GOT3 (cell line): Measurements from ENCODE around the gene ACOT13.
A peak's percentile ranks its signal among the peaks of the same experiment; 100 is the strongest.
"Not testable (repeated sequence)": the region's sequence is repeated elsewhere in the genome, so short reads cannot be mapped to it uniquely, and the experiment has no call there.

Source experiments
- DNase-seq: peaks from one replicate; lab custom pipeline; 2025; ENCODE audit warnings: mixed read lengths; lab: John Stamatoyannopoulos, UW

The ACOT13 gene

DNA sequence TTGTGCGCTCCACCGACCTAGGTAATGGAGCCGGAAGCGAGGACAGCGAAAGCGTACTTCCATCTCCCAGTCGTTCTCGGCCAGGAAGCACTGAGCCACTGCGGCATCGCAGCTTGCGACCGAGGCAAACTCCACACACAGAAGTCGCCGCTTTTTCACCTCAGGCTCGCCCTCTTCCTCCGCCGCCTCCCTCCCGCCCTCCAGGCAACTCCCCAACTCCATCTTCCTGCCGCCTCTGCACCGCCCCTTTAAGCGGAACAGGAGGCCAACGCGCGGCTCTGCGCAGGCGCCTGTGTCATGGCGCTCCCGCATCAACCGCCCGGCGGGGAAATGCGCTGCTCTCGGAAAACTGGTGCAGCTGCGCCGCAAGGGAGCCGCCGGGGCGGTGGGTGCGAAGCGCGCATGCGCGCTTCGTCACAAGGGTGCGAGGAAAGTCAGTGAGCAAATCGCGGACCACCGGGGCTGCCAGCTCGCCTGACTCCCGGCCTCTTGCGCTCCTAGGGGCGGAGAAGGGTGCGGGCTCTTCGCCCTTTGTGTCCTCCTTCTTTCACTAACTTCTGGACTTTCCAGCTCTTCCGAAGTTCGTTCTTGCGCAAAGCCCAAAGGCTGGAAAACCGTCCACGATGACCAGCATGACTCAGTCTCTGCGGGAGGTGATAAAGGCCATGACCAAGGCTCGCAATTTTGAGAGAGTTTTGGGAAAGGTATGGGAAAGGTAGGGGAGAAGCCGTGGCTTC, at the start of gene ACOT13, which contains the start of gene TDP2:
TSS of gene ACOT13 (plus strand) at position 437 of the 737 bp plus-strand sequence. CDS start at position 624, 187 bp downstream.
TSS of gene TDP2 (minus strand) at position 259 of the 737 bp plus-strand sequence. CDS start at position 222, 37 bp downstream.
- DNase-seq, result peak; percentile 92

DNA sequence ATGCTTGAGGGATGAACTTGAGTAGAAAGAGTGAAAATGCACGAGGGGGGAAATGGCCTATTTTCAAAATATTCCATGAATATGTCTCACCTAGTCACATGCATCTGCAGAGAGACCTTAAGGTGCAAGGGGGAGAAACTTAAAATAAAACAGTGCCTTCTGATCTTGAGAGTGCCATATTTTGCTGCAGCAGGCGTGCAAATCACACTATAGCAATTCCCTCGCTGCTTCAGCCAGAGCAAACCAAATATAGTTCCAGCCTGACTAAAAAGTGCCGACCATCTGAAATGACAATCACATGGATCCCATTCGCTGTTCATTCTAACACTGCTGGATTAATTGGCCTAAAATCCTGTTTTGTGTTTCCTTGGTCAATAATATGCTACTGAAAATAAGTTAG, 47.2 kb upstream of the ACOT13 start:
- no peak for DNase-seq

GRCh38 chr6:24620637-24621036, 46.2 kb upstream of the ACOT13 start:
- DNase-seq, result no peak

DNA sequence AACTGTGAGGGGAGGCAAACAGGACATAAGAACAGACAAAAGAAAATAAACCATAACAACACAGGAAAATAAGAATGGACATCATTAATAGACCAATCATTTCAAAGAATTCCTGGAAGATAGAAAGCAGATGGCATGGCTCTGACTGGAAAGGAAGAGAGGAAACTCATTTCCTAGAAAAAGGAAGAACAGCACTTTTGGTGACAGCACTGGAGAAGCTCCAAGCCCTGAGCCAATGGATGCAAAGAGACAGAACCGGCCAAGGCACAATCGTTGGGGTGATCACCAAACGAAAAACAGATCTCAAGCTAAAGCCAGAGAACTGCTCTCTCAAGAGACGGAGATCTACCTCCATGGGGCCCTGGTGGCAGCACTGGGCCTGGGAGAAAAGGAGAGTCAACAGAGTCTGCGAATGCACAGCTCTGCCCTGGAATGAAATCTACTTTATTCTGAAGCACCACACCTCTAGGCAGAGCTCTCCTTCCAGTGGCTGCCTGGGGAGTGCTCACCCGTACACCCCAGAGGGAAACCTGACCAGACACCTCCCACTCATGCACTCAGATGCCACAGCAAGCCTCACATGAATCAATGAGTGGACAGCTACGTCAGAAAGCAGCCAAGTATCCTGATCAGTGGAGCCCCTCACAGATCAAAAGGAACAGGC, 45.1 kb upstream of the ACOT13 start:
- DNase-seq, result no peak

DNA sequence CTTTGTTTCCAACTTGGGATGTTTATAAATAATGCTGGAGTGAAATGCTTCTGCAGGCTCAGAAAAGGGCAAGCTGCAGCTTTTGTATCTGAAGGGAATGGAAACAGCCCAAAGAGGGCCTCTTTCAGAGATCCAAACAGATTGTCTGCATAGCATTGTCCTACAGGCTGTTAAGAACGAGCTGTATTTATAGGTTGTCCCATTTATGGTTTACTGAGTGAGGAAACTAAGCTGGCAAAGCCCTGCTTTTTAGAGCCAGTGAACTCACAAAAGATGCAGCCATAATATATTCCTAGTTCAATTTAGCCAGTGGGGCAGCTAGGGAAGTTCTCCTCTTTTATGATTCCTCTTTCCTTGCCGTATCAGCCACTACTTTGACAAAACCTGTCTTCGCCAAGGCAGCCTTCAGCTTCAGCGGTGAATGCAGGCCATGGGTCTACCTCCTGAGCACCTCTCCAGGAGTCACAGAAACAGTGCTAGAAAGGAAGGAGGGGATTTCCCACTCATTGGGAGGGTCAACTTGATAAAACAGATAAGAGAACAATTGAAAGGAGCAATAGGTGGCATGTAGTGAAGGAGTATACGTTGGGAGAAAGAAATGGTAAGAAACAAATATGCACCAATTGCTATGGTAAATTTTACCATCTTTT, 35.9 kb upstream of the ACOT13 start:
- DNase-seq, result no peak

DNA sequence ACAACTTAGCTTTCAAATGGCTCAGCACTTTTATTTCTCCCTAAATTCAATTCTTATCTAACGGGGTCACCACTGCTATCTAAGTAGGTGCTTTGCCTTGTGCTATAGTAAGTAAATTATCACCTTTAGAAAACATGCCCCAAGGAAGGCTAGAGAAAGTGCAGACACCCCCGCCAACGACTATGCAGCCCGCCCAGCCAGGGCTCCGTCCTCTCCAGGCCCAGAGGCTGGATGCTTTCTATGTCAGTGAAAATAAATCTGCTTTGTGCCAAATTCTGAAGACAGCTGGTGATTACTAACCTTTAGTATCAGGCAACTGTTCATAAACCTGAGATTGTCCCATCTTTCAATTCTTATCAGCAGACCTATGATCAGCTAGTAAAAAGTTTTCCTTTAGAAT, 35.2 kb upstream of the ACOT13 start:
- no peak for DNase-seq

GRCh38 chr6:24632573-24632972, 34.3 kb upstream of the ACOT13 start:
- DNase-seq, result no peak

GRCh38 chr6:24636681-24637080, 30.2 kb upstream of the ACOT13 start:
- no peak for DNase-seq

DNA sequence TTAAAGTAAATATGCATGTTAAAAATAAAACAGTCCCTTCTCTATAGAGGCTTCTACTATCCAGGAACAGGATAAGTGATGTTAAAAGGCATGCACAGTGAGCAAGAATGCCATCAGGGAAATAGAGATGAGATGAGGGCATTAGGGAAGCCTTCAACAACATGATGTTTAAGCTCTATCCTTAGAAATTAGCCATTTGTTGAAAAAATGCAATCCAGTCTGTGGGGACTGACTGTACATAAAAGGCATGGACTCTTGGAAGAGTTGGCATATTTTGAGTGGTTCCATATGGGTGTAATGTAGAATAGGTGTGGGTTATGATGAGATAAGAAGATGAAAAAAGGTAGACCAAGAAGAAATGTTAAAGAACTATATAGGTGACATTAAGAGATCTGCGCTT, 26.7 kb upstream of the ACOT13 start:
- no peak for DNase-seq

- DNase-seq, result not testable (repeated sequence)
Measured at GRCh38 chr6:24640631-24641030, 26.2 kb upstream of the ACOT13 start.

DNA sequence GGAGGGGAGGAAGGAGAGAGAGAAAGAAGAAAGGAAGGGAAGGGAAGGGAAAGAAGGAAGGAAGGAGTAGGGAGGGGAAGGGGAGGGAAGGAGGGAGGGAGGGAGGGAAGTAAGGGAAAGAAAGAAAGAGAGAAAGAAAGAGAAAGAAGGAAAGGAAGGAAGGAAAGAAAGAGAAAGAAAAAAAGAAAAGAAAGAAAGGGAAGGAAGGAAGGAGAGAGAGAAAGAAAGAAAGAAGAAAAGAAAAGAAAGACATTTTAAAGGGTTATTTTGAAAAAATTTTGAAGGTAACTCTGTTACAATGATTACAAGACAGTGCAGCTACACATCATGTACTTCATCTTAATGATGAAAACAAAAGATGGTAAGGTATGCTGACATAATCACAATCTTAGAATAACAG, 24.8 kb upstream of the ACOT13 start:
- DNase-seq, result no peak

DNA sequence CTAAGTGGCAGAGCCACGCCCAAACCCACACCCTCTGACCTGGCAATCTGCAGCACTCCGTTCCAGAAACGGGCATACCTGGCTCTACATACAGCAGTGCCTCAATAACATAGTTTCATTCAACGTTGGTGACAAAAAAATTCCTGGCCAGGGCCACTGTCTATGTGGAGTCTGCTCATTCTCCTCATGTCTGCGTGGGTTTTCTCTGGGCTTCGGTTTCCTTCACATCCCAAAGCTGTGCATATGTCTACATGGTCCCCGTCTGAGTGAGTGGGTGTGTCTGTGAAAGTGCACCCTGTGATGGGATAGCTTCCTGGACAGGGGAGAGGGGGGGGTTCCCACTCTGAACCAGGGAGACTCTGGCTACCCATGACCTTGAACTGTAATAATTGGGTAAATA, 23.0 kb upstream of the ACOT13 start:
- no peak for DNase-seq

GRCh38 chr6:24644377-24644776, 22.5 kb upstream of the ACOT13 start:
- DNase-seq, result no peak

DNA sequence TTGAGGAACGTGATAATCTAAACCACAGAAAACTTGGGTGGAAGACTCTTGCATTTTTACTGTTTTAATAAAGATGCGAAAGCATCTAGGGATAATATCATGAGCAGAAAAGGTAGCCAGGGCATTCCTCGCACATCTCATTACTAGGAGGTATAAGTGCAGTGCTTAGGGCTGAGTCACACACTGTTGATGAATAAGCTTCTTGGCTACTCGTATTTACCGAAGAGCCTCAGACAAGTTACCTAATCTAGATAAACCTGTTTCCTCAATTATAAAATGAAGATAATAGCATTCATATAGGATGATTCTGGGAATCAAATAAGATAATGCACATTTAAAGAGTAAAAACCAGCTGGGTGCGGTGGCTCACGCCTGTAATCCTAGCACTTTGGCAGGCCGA, 20.1 kb upstream of the ACOT13 start:
- no peak for DNase-seq

DNA sequence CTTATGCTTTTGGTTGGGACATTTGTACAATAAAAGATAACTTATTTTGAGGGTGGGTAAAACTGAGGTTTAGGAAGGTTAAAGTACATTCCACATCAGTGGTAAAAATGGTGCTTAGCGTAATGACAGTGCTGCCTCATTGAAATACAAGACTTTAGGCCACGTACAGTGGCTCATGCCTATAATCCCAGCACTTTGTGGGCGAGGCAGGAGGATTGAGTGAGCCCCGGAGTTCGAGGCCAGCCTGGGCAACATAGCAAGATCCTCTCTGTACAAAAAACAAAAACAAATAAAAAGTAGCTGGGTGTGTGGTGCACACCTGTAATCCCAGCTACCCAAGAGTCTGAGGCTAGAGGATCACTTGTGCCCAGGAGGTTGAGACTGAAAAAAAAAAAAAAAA, 18.6 kb upstream of the ACOT13 start:
- DNase-seq, result no peak

GRCh38 chr6:24649691-24650090, 17.2 kb upstream of the ACOT13 start:
- DNase-seq, result no peak

GRCh38 chr6:24650365-24650764, 16.5 kb upstream of the ACOT13 start:
- no peak for DNase-seq

- DNase-seq, result no peak
Measured at GRCh38 chr6:24655215-24655614, 11.7 kb upstream of the ACOT13 start.

DNA sequence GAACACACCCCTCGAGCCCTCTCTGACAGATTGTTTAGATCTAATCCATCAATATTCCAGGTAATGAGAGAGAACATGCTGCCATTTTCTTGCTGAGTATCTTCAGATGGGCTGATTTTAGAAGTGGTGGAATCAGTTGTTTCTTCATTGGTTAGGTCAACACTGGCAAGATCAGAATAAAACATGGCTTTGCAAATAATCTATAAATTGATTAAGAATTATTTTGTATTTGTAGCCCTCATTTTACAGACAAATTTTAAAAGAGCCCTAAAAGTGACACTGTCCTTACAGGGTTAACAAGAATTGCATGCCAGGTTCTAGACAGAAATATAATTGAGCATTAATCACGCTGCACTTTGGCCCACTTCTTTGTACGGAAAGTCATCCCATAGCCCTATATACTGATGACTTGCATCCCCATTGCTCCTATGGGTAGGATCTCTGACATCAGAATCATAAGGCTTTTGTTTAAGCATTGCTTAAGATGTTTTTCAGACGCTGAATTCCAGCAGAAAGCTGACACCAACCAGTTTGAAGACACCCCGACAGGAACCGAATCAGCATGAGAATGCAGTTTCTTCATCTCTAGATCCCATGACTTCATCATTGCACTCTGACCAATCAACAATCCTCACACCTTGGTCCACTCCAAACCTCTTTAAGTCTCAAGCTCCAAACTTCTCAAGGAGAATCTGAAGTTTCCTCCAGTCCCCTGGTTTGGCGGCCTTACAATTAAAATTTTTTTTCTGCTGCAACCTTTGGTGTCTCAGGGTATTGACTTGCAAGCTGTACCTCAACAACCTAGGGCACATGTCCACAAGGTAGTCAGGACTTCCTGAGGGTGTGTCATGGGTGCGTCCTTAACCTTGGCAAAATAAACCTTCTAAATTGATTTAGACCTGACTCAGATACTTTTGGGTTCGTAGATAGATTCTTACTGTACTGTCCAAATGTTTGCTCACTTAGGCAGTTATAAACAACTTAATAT, 8.0 kb upstream of the ACOT13 start:
- DNase-seq, result peak; percentile 16

GRCh38 chr6:24659561-24659960, 7.3 kb upstream of the ACOT13 start:
- DNase-seq, result no peak

GRCh38 chr6:24660105-24660504, 6.8 kb upstream of the ACOT13 start:
- DNase-seq, result no peak

DNA sequence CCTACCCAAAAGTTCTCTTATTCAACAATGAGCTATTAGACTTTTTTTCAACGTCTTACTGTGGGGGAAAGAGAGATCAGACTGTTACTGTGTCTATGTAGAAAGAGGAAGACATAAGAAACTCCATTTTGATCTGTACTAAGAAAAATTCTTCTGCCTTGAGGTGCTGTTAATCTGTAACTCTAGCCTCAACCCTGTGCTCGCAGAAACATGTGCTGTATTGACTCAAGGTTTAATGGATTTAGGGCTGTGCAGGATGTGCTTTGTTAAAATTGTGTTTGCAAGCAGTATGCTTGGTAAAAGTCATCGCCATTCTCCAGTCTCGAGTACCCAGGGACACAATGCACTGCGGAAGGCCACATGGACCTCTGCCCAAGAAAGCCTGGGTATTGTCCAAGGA, 5.1 kb upstream of the ACOT13 start:
- DNase-seq, result not testable (repeated sequence)
